GM12891 (cell line): ENCODE measurements around the gene PLPP7.

ENCODE experiments used
- POLR2A ChIP-seq: IDR thresholded peaks from 2 replicates; pipeline ENCODE4 v1.6.1; 2011; ENCODE audit warnings: low read depth, low read length, control low read depth
- POLR2AphosphoS5 ChIP-seq: IDR thresholded peaks from 2 replicates; pipeline ENCODE4 v1.6.1; 2011; ENCODE audit warnings: low read depth, low read length, control low read depth
- POU2F2 ChIP-seq: IDR thresholded peaks from 2 replicates; pipeline ENCODE4 v1.6.1; 2011; ENCODE audit warnings: low read depth, mild to moderate bottlenecking, control low read depth, low read length, moderate library complexity
- TAF1 ChIP-seq: IDR thresholded peaks from 2 replicates; pipeline ENCODE4 v1.6.1; 2011; ENCODE audit warnings: low read depth, low read length, control low read depth

DNA sequence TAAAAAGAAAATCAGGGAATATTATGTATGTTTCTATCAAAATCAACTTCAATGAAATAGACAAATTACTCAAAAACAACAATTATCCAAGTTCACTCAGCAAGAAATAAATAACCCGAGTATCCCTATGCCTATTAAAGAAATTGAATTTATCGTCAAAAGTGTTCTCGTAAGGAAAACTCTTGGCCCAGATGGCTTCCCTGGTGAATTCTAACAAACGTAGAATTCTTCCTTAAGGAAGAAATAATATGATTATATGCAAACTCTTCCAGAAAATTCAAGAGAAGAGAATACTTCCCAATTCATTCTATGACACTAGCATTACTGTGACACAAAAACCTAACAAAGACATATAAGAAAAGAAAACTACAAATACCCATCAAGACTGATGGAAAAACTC is 42.9 kb upstream of the PLPP7 start:
- TF ChIP-seq POLR2A (no peak), POLR2AphosphoS5 (no peak), TAF1 (no peak), POU2F2 (no peak)
